GM19099 (cell line): ENCODE results near the gene LAMA2.

Experiments used
- POLR2A ChIP-seq: IDR thresholded peaks from 3 replicates; pipeline ENCODE4 v1.6.1; 2011; ENCODE audit warnings: low read depth; ENCODE audit not compliant: insufficient read length; ENCODE audit errors: extremely low read depth

Gene LAMA2

DNA sequence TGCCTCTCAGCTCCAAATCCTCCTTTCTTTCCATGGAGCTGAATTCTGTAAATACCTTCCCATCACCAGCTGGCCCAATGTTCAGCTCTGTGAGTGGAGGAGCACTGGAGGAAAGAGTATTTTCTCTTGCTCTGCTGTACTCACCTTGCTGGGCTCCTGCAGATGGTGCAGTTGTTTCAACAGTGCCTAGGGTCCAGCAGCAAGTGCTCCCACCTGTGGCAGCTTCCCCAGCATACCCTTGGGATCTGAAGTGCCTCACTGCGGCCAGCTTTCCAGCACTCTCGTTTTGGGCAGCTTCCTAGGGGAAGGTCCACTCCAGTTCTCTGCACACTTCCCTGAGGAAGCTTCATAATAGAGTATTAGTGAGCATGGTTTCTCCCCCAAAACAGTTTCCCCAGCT lies 656.1 kb downstream of the LAMA2 start:
- no peak for TF ChIP-seq POLR2A

DNA sequence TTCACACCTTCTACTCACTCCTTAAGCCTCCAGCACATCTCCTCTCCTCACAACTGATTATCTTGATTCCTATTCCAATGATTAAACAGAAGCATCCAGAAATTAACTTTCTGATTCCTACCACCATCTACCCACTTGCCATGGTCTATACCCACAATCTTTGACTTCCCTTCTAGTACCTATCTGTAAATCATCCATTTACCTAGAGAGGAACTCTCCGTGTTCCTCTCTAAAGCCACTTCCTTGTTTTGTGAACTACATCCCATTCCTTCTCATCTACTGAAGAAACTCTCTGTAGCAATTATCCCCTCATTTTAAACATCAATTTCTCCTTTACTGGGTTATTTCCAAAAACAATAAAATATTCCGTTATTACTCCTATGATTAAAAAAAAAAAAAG lies 659.8 kb downstream of the LAMA2 start:
- TF ChIP-seq POLR2A: no peak

DNA sequence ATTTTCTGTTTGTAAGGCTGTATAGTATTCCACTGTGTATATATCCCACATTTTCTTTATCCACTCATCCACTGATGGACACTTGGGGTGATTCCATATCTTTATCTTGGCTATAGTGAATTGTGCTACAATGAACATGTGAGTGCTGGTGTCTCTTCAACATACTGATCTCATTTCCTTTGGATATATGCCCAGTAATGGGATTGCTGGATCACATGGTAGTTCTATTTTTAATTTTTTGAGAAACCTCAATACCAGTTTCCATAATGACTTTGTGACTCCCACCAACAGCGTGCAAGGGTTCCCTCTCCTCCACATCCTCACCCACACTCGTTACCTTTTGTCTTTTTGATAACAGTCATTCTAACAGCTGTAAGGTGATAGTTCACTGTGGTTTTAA lies 661.0 kb downstream of the LAMA2 start:
- TF ChIP-seq POLR2A: no peak

DNA sequence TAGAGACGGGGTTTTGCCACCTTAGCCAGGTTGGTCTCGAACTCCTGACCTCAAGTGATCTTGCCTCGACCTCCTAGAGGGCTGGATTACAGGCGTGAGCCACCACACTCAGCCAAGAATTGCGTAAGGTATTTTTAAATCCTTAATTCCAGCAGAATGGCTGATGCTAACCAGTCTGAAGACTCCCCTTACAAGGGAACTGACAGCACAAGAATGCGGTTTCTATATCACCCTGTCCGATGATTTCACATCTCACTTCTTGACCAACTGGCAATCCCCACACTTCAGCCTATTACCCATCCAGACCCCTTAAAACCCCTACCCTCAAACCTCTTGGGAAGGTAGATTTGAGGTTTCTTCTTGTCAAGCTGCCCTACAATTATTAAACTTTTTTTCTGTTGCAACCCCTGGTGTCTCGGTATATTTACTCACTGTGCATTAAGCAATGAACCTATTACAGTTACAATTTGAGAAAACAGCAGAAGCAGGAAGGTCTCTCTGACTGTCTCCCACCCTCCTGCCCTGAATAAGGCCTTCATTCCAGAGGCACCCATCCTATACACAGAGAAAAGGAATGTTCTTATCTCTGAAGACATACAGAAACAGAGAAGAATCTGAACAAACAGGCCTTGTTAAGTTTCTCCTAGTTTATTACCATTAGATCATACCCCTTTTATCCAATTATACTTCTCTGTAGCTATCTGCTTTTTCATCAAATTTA lies 662.1 kb downstream of the LAMA2 start:
- TF ChIP-seq POLR2A: no peak

DNA sequence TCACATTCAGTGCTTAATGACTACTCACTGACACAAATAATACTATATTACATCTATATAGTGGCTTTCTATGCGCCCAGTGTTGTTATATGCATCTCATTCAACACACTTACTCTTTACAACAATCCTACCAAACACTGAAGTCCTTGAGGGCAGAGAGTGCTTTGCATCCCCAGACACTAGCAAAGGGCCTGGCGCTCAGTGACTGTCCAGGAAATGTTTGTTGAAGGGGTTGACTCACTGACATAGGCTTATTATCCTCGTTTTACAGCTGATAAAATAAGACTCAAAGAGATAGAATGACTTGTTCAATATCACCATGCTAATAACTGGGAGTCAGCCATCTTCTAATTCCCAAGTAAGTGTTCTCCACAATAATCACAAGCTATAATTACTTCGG lies 663.8 kb downstream of the LAMA2 start:
- TF ChIP-seq POLR2A: no peak

DNA sequence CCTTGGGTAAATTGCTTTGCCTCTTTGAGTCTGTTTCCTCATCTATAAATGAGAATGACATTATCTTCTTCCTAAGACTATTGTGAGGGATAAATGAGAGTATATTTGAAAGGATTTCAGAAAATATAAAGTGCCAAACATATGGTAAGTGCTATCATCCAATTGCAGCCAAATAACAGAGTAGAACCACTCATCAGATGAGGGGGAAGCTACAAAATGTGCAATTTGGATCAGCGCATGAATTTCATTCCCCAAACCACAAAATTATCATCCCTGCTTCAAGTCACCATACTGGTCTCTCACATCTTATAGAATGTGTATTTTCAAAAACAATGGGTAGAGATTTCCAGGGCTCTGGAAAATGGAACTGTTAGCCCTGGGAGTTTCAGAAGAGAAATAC lies 668.5 kb downstream of the LAMA2 start:
- TF ChIP-seq POLR2A: no peak

DNA sequence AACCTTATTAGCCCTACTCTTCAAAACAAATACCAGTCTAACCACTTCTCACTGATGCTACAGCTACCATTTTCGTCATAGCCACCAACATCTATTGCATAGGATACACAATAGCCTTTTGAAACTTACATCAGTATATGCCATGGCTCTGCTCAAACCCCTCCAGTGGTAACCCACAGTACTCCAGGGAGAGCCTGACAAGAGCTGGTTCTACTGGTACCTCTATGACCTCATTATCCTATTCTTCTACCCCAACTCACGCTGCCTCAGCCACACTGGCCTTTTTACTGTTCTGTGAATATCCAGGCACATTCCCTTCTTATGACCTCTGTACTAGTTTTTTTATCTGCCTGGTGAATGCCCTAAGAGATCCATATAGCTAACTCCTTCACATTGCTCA lies 669.5 kb downstream of the LAMA2 start:
- no peak for TF ChIP-seq POLR2A

DNA sequence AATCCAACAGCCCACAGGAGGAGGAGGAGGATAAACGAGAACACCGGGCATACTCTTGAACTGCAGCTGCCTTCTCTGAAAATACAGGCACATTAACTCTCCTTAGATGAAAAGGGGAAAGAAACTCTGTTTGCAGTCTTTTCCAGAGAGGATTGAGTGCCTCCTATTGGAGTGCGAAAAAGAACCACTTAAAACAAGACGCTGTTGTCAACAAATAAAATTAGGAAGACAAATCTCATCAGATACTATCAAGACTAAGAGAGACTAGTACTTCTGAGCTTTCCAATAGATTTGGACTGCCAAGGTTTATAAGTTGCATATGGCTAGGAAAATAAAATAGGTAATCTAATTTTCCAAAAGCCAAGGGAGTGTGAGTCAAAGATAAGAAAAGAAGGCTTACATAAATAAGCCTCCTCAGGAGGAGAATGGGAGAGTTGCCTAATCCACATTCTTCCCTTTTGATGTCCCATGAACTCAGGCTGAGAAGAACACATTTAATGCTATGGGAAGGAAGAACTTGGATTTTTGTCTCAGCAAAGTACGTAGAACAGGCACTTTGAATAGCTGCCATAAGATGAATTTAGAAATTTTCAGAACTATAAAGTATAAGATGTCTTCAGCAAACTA lies 672.4 kb downstream of the LAMA2 start:
- TF ChIP-seq POLR2A: no peak

DNA sequence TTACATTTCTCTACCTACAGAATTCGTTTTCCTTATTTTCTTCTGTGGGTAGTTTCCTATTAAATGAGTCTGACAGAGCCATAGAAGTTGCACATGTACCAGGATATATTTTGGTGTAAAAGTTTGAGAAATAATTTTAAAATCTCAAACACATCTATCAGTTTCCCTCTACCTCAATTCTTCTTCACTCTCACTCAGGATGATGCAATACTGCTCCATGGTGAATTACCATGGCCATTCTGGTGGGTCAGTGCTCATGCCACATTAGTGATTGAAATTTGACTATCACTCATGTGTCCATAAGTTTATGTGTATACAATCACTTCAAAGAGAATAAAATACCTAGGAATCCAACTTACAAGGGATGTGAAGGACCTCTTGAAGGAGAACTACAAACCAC lies 675.3 kb downstream of the LAMA2 start:
- TF ChIP-seq POLR2A: no peak

DNA sequence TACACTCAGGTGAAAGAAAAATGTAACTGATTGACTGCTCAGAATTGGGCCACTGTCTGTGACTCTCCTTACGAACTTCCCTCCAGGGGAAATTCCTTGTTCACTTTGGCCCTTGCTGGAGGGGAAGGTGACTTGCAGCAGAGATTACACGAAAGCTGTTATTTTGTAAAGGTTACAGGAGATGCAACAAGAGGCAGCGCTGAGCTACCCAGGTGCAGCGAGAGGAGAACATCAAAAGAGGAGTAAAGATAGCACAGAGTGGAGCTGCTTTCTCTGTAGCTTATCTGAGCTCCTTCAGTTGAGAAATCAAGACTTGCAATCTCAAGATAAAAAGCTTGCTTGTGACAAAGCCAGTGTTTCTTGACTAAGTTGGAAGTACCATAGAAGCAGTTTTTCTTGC lies 682.4 kb downstream of the LAMA2 start:
- no peak for TF ChIP-seq POLR2A

DNA sequence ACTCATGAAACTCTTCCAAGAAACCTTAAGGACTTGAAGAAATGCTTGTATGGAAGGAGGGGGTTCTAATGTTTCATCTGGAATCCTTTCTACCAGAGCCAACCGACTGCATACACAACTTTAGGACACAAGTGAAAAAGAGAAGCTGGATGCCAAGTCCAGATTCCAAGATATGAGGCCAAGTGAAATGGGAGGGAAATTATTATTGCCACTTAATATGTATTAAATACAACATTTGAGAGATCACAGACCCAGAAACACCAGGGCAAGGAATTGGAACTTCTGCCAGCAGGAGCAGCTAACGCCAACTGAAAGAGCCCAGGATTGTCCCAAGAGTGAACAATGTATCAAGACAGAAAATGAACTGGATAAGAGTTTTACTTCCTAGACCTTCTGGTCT lies 682.9 kb downstream of the LAMA2 start:
- no peak for TF ChIP-seq POLR2A
